ENCODE measurements around the gene CTBP1.

CTBP1 gene

DNA sequence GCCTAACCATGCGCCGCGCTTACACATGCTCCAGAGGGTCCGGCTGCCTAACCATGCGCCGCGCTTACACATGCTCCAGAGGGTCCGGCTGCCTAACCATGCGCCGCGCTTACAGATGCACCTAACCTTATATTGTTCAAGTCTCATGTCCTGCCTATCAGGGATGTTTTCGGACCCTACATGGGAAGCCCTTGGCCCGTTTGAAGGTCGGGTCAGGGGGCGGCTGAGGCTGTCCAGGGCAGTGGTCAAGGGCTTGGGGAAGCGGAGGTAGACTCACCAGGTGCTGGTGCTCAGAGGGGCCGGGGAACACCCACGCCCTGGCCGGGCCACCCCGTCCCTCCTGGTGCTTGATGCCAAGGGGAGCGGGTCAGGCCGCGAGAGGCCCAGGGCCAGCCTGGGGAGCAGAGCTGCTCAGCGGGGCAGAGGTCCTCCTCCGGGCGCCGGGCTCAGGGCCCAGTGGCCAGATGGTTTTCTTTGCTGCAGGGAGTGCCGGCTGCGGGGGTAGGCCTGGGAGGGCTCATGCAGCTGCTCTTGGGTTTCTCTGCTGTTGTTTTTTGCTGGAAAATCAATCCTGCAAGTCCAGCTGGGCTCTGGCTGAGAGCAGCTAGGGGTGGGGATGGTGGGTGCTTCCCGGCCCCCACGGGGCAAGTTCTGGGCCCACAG is 41.2 kb downstream of the CTBP1 start:
- TF ChIP-seq, protein P1, sequence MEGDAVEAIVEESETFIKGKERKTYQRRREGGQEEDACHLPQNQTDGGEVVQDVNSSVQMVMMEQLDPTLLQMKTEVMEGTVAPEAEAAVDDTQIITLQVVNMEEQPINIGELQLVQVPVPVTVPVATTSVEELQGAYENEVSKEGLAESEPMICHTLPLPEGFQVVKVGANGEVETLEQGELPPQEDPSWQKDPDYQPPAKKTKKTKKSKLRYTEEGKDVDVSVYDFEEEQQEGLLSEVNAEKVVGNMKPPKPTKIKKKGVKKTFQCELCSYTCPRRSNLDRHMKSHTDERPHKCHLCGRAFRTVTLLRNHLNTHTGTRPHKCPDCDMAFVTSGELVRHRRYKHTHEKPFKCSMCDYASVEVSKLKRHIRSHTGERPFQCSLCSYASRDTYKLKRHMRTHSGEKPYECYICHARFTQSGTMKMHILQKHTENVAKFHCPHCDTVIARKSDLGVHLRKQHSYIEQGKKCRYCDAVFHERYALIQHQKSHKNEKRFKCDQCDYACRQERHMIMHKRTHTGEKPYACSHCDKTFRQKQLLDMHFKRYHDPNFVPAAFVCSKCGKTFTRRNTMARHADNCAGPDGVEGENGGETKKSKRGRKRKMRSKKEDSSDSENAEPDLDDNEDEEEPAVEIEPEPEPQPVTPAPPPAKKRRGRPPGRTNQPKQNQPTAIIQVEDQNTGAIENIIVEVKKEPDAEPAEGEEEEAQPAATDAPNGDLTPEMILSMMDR (IDR thresholded peaks at IDR 0.05; ENCODE audit: insufficient read depth, low read length, poor library complexity, severe bottlenecking), result no peak
- Histone ChIP-seq H3K4me3 (replicated peaks; ENCODE audit: low read depth, low read length) (no peak overlapping the region), H3K27me3 (replicated peaks; ENCODE audit: control insufficient read depth, insufficient read depth, low read length) (no peaks in the 10 kb centered on the region), H3K36me3 (ENCODE audit: control insufficient read depth, insufficient read depth, low read length) (peaks cover 12% of the 10 kb centered on the region)
- DNase-seq (ENCODE audit: extremely low read depth, insufficient read length), result peak; percentile 9

DNA sequence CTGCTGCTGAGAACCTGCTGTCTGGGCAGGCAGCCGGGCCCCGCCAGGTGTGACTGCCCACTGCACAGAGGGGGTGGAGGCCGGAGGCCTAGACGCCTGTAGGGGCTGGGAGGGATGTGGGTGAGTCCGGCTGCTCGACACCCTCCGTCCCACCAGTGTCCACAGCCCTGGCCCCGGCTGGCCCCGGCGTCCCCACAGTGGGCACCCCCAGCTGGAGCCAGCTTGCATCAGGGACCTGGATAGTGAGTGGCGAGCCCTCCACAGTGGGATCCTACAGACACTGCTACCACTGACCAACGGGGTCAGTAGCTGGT is 41.8 kb downstream of the CTBP1 start:
- Histone ChIP-seq H3K27me3 (replicated peaks; ENCODE audit: control insufficient read depth, insufficient read depth, low read length) (no peaks in the 10 kb centered on the region), H3K36me3 (ENCODE audit: control insufficient read depth, insufficient read depth, low read length) (peaks cover 6% of the 10 kb centered on the region), H3K4me3 (replicated peaks; ENCODE audit: low read depth, low read length) (no peak overlapping the region)
- DNase-seq (ENCODE audit: extremely low read depth, insufficient read length), result peak; percentile 13
- TF ChIP-seq, protein P1 (IDR thresholded peaks at IDR 0.05; ENCODE audit: insufficient read depth, low read length, poor library complexity, severe bottlenecking), result no peak

DNA sequence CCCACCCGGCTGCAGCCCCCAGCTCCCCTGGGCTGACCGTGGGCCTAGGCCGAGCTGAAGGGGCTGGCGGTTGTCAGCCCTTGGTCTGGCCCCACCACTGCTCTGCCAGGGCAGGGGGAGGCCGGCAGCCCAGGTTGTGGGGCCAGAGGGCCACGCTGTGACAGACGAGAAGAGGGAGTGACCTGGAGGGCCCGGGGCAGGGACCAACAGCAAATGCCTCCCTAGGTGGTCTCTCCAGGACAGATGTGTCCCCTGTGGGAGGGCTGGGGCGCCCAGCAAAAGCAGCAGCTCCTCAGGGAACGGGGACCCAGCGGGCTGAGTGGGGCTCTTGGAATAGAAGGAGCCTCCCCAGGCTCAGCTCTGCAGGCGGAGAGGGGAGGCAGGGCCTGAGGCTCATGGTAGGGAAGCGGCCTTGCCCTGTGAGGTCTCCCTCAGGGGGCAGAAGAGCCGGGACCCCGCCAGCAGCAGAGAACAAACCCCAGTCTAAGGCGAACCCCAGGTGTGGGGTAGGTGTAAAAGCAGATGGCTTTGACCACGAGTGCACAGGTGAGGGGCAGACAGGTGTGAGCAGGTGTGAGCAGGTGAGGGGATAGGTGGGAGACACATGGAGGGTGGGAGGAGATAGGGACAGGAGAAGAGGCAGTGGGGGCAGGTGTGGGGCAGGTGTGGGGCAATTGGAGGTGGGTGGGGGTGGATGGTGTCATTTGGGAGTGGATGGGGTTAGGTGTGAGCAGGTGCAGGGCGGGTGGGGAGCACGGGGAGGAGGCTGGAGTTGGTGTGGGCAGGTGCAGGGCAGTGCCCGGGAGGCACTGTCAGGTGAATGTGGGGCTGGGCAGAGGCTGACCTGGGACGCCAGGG is 42.4 kb downstream of the CTBP1 start:
- Histone ChIP-seq H3K27me3 (replicated peaks; ENCODE audit: control insufficient read depth, insufficient read depth, low read length) (no peaks in the 10 kb centered on the region), H3K36me3 (ENCODE audit: control insufficient read depth, insufficient read depth, low read length) (peaks cover 4% of the 10 kb centered on the region), H3K4me3 (replicated peaks; ENCODE audit: low read depth, low read length) (no peak overlapping the region)
- peak; percentile 12 for DNase-seq (ENCODE audit: extremely low read depth, insufficient read length)
- TF ChIP-seq, protein P1 (IDR thresholded peaks at IDR 0.05; ENCODE audit: insufficient read depth, low read length, poor library complexity, severe bottlenecking), result no peak

DNA sequence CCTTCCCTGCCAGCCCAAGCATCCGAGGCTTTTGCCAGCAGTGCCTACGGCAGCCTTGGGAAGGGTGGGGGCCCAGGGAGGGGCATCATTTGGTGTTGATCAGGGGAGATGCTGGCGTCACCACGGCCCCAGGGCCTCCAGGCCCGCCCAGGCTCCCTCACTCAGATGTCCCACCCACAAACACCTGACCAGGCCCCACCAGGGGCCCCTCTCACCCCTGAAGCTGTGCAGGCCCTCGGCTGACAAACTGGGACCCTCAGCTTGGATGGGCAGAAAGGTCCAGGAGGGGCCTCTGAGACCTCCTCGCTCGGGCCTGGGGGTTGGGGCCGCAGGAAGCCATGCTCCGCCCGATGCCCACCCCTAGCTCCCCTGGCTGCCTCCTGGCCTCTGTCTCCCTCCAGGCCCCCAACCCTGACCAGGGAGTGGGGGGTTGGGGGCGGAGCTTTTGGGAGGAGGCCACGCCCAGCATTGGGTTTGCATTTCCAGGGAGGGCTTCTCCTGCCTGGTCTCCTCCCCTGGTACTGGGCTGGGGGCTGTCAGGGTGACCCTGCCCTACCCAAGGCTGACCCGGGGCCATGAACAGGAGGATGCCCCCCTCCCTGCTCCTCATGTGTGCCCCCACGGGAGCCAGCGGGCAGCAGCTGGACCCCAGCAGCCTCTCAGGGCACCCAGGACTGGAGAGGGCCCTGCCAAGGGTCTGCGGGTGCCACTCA is 43.2 kb downstream of the CTBP1 start:
- DNase-seq (ENCODE audit: extremely low read depth, insufficient read length), result no peak
- H3K4me3 ChIP-seq (replicated peaks; ENCODE audit: low read depth, low read length), result no peak overlapping the region
- no peaks in the 10 kb centered on the region for H3K27me3 ChIP-seq (replicated peaks; ENCODE audit: control insufficient read depth, insufficient read depth, low read length)
- TF ChIP-seq, protein P1 (IDR thresholded peaks at IDR 0.05; ENCODE audit: insufficient read depth, low read length, poor library complexity, severe bottlenecking), result no peak
- no peaks in the 10 kb centered on the region; the same call in none of the 2 replicates for H3K36me3 ChIP-seq (ENCODE audit: control insufficient read depth, insufficient read depth, low read length)

DNA sequence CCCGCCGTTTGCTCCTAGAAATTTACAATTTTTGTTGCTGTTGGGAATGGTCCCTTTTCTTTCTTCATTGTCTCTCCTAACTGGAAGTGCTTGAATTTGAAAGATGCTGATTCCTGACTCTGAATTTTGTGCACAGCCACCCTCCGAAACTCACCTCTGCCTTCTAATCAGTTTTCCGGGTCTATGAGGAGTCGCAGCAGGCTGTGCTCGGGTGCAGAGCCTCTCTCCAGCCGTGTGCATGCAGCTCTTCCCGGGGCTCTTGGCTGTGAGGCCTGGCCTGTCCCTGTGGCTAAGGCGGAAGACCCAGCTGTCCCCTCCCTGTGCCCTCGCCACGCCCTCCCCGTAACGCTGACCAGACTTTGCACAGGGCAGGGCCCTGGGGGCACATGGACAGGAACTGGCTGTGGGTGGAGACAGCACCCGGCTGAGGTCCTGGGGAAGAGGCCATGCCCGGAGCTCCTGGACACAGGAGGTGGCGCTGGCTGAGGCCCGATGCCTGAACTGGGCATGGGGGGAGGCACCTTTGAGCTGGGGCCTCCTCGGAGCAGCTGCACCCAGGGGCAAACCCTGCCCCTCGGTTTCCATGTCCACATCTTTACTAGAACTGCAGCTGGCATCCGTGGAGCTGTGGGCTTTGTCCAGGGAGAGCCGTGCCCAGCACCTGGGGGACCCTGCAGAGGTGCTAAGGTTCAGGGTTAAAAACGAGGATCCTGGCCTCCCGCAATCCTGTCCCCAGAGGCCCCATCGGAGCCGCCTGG is 43.9 kb downstream of the CTBP1 start:
- peak; percentile 3 for DNase-seq (ENCODE audit: extremely low read depth, insufficient read length)
- no peaks in the 10 kb centered on the region; the same call in 1 of the 2 replicates for H3K36me3 ChIP-seq (ENCODE audit: control insufficient read depth, insufficient read depth, low read length)
- TF ChIP-seq, protein P1 (IDR thresholded peaks at IDR 0.05; ENCODE audit: insufficient read depth, low read length, poor library complexity, severe bottlenecking), result no peak
- no peak overlapping the region for H3K4me3 ChIP-seq (replicated peaks; ENCODE audit: low read depth, low read length)
- no peaks in the 10 kb centered on the region for H3K27me3 ChIP-seq (replicated peaks; ENCODE audit: control insufficient read depth, insufficient read depth, low read length)
